HFFc6 (cell line): Measurements from ENCODE around the gene CELA3B. TPM values are rescaled to one million over a fixed set of nuclear protein-coding genes. Genes with fewer than 3 reads are reported as not detected.

Experiments used
- DNase-seq: peaks from one replicate; pipeline ENCODE4 v3.0.0-alpha.2; 2018
- H3K27ac Mint-ChIP-seq: 2 replicates; pipeline ENCODE4 v1.8.0; 2020; ENCODE audit warnings: mild to moderate bottlenecking, mixed read lengths
- H3K27me3 Mint-ChIP-seq: 2 replicates; pipeline ENCODE4 v1.8.0; 2021; ENCODE audit warnings: mild to moderate bottlenecking, moderate library complexity, mixed read lengths; ENCODE audit not compliant: insufficient read depth
- H3K36me3 Mint-ChIP-seq: 2 replicates; pipeline ENCODE4 v1.8.0; 2021; ENCODE audit warnings: low read depth, mixed read lengths
- H3K4me1 Mint-ChIP-seq: 2 replicates; pipeline ENCODE4 v1.8.0; 2020; ENCODE audit warnings: low read depth, mixed read lengths
- H3K4me3 Mint-ChIP-seq: 2 replicates; pipeline ENCODE4 v1.8.0; 2020; ENCODE audit warnings: mild to moderate bottlenecking, moderate library complexity, mixed read lengths
- H3K9me3 Mint-ChIP-seq: 2 replicates; pipeline ENCODE4 v1.8.0; 2020; ENCODE audit warnings: mild to moderate bottlenecking, mixed read lengths
- CTCF ChIP-seq: fragments of 200-600 bp; sonication (generic); IDR thresholded peaks from 2 replicates; pipeline ENCODE4 v1.5.0; 2021; ENCODE audit warnings: antibody characterized with exemption, mild to moderate bottlenecking
- total RNA-seq, 6 experiments: library from RNA; stranded (reverse); fragmentation: NEBNext Ultra II Directional; extraction: Animal tissue kit (Norgen Biotek cat#: 25700); gene quantifications; 2 replicates in 1 of 6; 3 replicates in 5 of 6; pipeline ENCODE4 v1.2.3, GENCODE V29; 2021

Gene CELA3B
- total RNA-seq, 6 experiments from 2014 or later, result not detected

DNA sequence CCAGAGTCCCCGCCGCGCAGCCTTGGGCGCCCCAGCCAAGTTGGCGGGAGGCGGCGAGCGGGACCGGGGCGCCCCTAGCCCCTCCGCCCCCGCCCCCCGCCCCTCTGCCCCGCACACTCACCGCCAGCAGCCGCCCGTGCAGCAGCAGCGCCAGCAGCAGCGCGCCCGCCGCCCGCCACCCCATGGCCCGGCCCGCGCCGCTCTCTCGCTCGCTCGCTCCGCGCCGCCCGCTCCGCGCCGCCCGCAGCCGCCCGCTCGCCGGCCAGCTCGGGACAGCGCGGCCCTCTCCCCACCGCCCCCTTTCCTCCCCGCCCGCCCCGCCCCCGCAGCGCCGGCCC is 39.8 kb upstream of the CELA3B start, which contains the start of gene HSPG2:
HSPG2 (minus strand) TSS at position 277 of the 338 bp plus-strand sequence; CDS start at position 184, 93 bp downstream.
- Mint-ChIP-seq H3K4me3 (peak within 1 kb of the TSS; percentile 94), H3K36me3 (peaks cover 16% of the 10 kb centered on the region), H3K9me3 (no peaks in the 10 kb centered on the region), H3K27ac (peak within 1 kb of the TSS; percentile 98), H3K27me3 (no peaks in the 10 kb centered on the region; the same call in none of the 2 replicates), H3K4me1 (peaks cover 74% of the 10 kb centered on the region)
- no peak for DNase-seq
- no peak for TF ChIP-seq CTCF

DNA sequence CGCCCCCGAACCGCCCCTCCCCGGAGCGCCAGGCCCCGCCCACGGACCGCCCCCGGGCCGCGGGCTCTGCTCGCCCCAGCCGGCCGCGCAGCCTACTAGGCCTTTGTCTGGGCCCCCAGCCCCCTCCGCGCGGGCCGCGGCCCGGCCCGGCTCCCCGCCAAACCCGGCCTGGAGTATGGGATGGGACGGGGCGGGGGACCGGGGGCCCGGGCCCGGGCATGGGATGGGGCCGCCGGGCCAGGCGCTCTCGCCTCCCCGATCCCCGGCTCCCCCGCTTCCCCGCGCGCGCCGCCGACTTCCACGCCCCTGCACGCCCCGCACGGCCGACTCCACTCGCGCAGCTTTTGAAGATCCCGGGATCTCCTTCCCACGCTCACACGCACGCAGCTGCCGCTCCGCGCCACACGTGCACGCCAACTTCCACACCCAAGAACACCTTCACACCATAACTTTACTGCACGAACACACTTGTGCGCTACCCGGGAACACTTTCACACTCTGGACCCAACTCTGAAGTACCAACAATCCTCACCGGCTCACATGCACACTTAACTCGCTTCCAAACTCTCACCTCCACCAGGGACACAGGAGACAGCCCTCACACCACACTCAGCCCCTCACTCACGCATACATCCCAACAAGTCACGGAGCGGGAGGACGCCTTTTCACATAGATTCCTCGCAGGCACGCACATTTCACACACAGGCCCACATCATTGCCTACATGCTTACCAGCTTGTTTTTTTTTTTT is 39.3 kb upstream of the CELA3B start:
- peak; percentile 59 for DNase-seq
- Mint-ChIP-seq H3K27ac (peak overlapping the region; percentile 91), H3K9me3 (no peaks in the 10 kb centered on the region), H3K27me3 (peaks cover 1% of the 10 kb centered on the region), H3K4me1 (peaks cover 69% of the 10 kb centered on the region), H3K4me3 (peak overlapping the region; percentile 85), H3K36me3 (peaks cover 12% of the 10 kb centered on the region)
- TF ChIP-seq CTCF, result no peak

GRCh38 chr1:21938732-21939538 is 37.9 kb upstream of the CELA3B start:
- H3K27ac Mint-ChIP-seq, result peak overlapping the region; percentile 98
- peaks cover 10% of the 10 kb centered on the region for H3K36me3 Mint-ChIP-seq
- H3K9me3 Mint-ChIP-seq, result no peaks in the 10 kb centered on the region
- peaks cover 2% of the 10 kb centered on the region for H3K27me3 Mint-ChIP-seq
- H3K4me1 Mint-ChIP-seq, result peaks cover 55% of the 10 kb centered on the region
- H3K4me3 Mint-ChIP-seq, result peak overlapping the region; percentile 73
- no peak for DNase-seq
- TF ChIP-seq CTCF, result no peak

DNA sequence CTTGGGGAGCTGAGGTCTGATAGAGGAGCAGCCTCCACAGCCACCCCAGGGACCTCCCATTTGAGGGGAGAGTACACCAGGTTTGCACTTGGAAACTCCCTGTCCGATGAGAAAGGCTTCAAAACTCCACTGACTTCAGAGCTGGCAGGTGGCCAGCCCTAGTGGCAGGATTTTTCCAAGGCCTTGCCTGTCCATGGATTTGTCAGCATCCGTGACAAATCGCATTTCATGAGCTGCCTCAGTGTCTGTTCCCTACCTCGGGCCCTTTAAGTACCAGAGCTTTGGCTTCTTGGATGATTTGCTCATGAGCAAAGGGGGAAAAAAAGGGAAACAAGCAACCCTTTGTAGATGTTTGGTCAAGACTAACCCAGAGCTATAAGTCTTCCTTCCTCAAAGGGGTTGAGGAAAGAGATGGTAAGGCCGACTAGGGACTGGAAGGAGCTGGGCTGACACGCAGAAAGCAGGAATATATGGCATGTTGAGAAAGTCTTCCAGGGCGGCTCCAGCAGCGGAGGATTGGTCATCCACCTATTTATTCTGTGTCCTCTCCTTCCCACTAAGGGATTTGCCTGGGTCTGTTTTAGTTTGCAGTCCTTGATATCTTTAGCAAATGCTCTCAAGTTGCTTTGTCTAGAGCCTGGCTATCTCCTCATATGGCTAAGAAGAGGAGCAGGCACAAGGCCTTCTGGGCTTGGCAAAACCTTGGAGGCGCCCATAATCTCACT is 37.0 kb upstream of the CELA3B start:
- Mint-ChIP-seq H3K27ac (peak overlapping the region; percentile 98), H3K4me3 (peak overlapping the region; percentile 73)

More for the DNA sequence above, 37.0 kb upstream of the CELA3B start:
- peaks cover 2% of the 10 kb centered on the region for H3K27me3 Mint-ChIP-seq
- peak; percentile 97 for DNase-seq
- H3K9me3 Mint-ChIP-seq, result no peaks in the 10 kb centered on the region
- H3K36me3 Mint-ChIP-seq, result peaks cover 6% of the 10 kb centered on the region
- peak; percentile 79 for TF ChIP-seq CTCF
- peaks cover 54% of the 10 kb centered on the region for H3K4me1 Mint-ChIP-seq
